HK-2 (cell line): ENCODE measurements around the gene OR51E1.

Source experiments
- DNase-seq: peaks from one replicate; pipeline ENCODE4 v3.0.0-alpha.2; 2018; ENCODE audit not compliant: unreplicated experiment

OR51E1 gene

GRCh38 chr11:4643682-4644081 lies at the start of gene OR51E1:
OR51E1 (plus strand) TSS chr11:4643982; CDS start chr11:4652527, 8,545 bp downstream.
- no peak for DNase-seq

- DNase-seq: no peak
These were observed 38.7 kb upstream of the OR51E1 start for GRCh38 chr11:4605057-4605456.

GRCh38 chr11:4606231-4607015 lies 37.4 kb upstream of the OR51E1 start:
- DNase-seq: no peak

GRCh38 chr11:4607096-4607495 lies 36.7 kb upstream of the OR51E1 start:
- no peak for DNase-seq

- DNase-seq: peak; percentile 92
These were observed 35.8 kb upstream of the OR51E1 start, which contains the start of gene TRIM68 for GRCh38 chr11:4607781-4608666. TRIM68 (minus strand) TSS chr11:4608231; CDS start chr11:4605504, 2,727 bp downstream.

- DNase-seq: no peak
These were observed 33.4 kb upstream of the OR51E1 start for GRCh38 chr11:4610258-4610935.

- DNase-seq: no peak
These were observed 31.8 kb upstream of the OR51E1 start for GRCh38 chr11:4611986-4612385.

GRCh38 chr11:4615856-4616444 lies 27.8 kb upstream of the OR51E1 start:
- DNase-seq: no peak

GRCh38 chr11:4619514-4619913 lies 24.3 kb upstream of the OR51E1 start:
- no peak for DNase-seq

GRCh38 chr11:4626207-4627099 lies 17.3 kb upstream of the OR51E1 start:
- peak; percentile 57 for DNase-seq

GRCh38 chr11:4636136-4636535 lies 7.6 kb upstream of the OR51E1 start:
- no peak for DNase-seq

GRCh38 chr11:4636962-4637661 lies 6.7 kb upstream of the OR51E1 start, which contains the start of gene OR51D1:
OR51D1 (plus strand) TSS chr11:4637477; CDS start chr11:4639791, 2,314 bp downstream.
- peak; percentile 50 for DNase-seq

- no peak for DNase-seq
These were observed 6.1 kb upstream of the OR51E1 start for GRCh38 chr11:4637662-4638047.

- no peak for DNase-seq
These were observed 3.9 kb upstream of the OR51E1 start for GRCh38 chr11:4639931-4640330.

- DNase-seq: no peak
These were observed 2.3 kb upstream of the OR51E1 start for GRCh38 chr11:4641501-4641900.

- DNase-seq: no peak
These were observed 1.7 kb upstream of the OR51E1 start for GRCh38 chr11:4642043-4642442.

GRCh38 chr11:4643076-4643475 lies 706 bp upstream of the OR51E1 start:
- DNase-seq: no peak

- no peak for DNase-seq
These were observed 451 bp downstream of the OR51E1 start for GRCh38 chr11:4644233-4644632.

GRCh38 chr11:4645974-4646373 lies 2.2 kb downstream of the OR51E1 start:
- DNase-seq: no peak

GRCh38 chr11:4647766-4648165 lies 4.0 kb downstream of the OR51E1 start:
- DNase-seq: no peak
